ENCODE data around the gene NOL11. TPM values are rescaled to one million over a fixed set of nuclear protein-coding genes. Genes with fewer than 3 reads are reported as not detected.
"Not testable (repeated sequence)": the region's sequence is repeated elsewhere in the genome, so short reads cannot be mapped to it uniquely, and the experiment has no call there.

NOL11 gene
- total and polyA plus RNA-seq, 12 donors, result 18.3 to 67.8 (median 33.1) TPM

GRCh38 chr17:67696347-67696746, 21.4 kb upstream of the NOL11 start:
- no peak for TF ChIP-seq POLR2A (IDR thresholded peaks at IDR 0.05)
- TF ChIP-seq, protein P1, sequence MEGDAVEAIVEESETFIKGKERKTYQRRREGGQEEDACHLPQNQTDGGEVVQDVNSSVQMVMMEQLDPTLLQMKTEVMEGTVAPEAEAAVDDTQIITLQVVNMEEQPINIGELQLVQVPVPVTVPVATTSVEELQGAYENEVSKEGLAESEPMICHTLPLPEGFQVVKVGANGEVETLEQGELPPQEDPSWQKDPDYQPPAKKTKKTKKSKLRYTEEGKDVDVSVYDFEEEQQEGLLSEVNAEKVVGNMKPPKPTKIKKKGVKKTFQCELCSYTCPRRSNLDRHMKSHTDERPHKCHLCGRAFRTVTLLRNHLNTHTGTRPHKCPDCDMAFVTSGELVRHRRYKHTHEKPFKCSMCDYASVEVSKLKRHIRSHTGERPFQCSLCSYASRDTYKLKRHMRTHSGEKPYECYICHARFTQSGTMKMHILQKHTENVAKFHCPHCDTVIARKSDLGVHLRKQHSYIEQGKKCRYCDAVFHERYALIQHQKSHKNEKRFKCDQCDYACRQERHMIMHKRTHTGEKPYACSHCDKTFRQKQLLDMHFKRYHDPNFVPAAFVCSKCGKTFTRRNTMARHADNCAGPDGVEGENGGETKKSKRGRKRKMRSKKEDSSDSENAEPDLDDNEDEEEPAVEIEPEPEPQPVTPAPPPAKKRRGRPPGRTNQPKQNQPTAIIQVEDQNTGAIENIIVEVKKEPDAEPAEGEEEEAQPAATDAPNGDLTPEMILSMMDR (IDR thresholded peaks at IDR 0.05), result no peak
- Histone ChIP-seq H3K27ac (no peak overlapping the region), H3K4me3 (no peak overlapping the region), H3K9me3 (replicated peaks in 1 of 3) (no peaks in the 10 kb centered on the region), H3K36me3 (replicated peaks in 1 of 2) (no peaks in the 10 kb centered on the region), H3K4me1 (replicated peaks in 1 of 2) (no peaks in the 10 kb centered on the region), H3K27me3 (no peaks in the 10 kb centered on the region)
- 67 to 82% (median 77%) methylated on average over 3 of the region's 3 CpGs for WGBS, 4 donors
- intact Hi-C loops (cut with DNase I), result no loop called here
- no peak for DNase-seq

- Histone ChIP-seq H3K4me1 (replicated peaks in 1 of 2) (no peaks in the 10 kb centered on the region), H3K27me3 (no peaks in the 10 kb centered on the region), H3K4me3 (no peak overlapping the region), H3K9me3 (replicated peaks in 1 of 3) (no peaks in the 10 kb centered on the region), H3K36me3 (replicated peaks in 1 of 2) (no peaks in the 10 kb centered on the region), H3K27ac (no peak overlapping the region)
- TF ChIP-seq, protein P1 (IDR thresholded peaks at IDR 0.05), result no peak
- TF ChIP-seq POLR2A (IDR thresholded peaks at IDR 0.05), result no peak
- 82 to 90% (median 89%) methylated on average over 4 of the region's 4 CpGs for WGBS, 4 donors
- intact Hi-C loops (cut with DNase I), result no loop called here
- DNase-seq, result no peak
These were observed 20.8 kb upstream of the NOL11 start for GRCh38 chr17:67696853-67697498.

DNA sequence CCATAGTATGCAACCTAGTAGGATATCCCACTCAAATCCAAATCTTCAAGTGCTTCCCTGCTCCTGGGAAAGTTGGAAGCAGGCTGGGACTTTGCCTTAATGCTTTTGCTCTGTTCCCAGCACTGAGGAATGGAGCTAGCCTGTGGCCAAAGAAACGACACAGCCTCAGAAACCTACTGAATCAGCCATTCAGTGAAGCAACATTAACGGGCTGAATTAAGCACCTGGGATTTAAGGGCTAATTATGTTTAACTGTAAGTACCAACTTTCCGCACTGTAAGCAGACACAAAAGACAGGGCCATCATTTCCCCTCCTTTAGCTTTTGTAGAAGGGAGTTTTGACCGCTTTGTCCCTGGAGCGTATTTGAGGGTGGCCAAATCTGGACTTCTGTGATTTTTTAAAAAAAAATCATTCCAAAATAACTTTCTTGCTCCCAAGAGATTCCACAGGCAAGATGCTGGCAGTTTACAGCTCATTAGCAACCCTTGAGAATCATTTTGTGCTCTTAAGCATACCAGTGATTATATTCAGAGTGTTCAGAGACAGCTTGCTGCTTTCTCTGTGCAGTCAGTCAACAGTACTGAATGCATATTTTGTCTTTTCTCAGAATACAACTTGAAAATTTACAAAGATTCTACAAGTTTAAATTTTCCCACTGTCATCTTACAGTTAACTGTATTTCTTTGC, 17.6 kb upstream of the NOL11 start:
- Histone ChIP-seq H3K4me3 (no peak overlapping the region), H3K27ac (no peak overlapping the region), H3K9me3 (replicated peaks in 1 of 3) (no peaks in the 10 kb centered on the region), H3K36me3 (replicated peaks in 1 of 2) (no peaks in the 10 kb centered on the region), H3K4me1 (replicated peaks in 1 of 2) (no peaks in the 10 kb centered on the region), H3K27me3 (peaks cover 4% of the 10 kb centered on the region)
- WGBS, 4 donors, result 76 to 88% (median 79%) methylated on average over 5 of the region's 5 CpGs
- intact Hi-C loops (cut with DNase I), result no loop called here
- DNase-seq, result no peak
- TF ChIP-seq, protein P1 (IDR thresholded peaks at IDR 0.05), result no peak
- TF ChIP-seq POLR2A (IDR thresholded peaks at IDR 0.05), result no peak

GRCh38 chr17:67700725-67701119, 17.0 kb upstream of the NOL11 start:
- no peak overlapping the region for H3K4me3 ChIP-seq
- intact Hi-C loops (cut with DNase I), result no loop called here
- no peaks in the 10 kb centered on the region for H3K9me3 ChIP-seq (replicated peaks in 1 of 3)
- no peaks in the 10 kb centered on the region for H3K4me1 ChIP-seq (replicated peaks in 1 of 2)
- TF ChIP-seq, protein P1 (IDR thresholded peaks at IDR 0.05), result no peak
- TF ChIP-seq POLR2A (IDR thresholded peaks at IDR 0.05), result no peak
- DNase-seq, result no peak
- H3K36me3 ChIP-seq (replicated peaks in 1 of 2), result no peaks in the 10 kb centered on the region
- WGBS, 4 donors, result 62 to 83% (median 73%) methylated on average over 1 of the region's 1 CpG
- peaks cover 4% of the 10 kb centered on the region for H3K27me3 ChIP-seq
- H3K27ac ChIP-seq, result no peak overlapping the region

DNA sequence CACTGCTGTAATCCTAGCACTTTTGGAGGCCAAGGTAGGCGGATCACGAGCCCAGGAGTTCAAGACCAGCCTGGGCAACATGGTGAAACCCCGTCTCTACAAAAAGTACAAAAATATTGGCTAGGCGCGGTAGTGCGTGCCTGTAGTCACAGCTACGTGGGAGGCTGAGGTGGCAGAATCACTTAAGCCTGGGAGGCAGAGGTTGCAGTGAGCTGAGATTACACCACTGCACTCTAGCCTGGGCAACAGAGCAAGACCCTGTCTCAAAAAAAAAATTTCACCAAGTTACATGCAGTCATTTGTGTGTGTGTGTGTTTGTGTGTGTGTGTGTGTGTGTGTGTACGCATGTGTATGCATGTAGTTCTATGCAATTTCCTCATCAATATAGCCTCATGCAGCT, 14.9 kb upstream of the NOL11 start:
- intact Hi-C loops (cut with DNase I); H3K4me1 ChIP-seq (replicated peaks in 1 of 2); H3K27me3 ChIP-seq; H3K36me3 ChIP-seq (replicated peaks in 1 of 2); H3K9me3 ChIP-seq (replicated peaks in 1 of 3); H3K27ac ChIP-seq; DNase-seq; H3K4me3 ChIP-seq: not testable (repeated sequence)
- 82 to 89% (median 86%) methylated on average over 8 of the region's 8 CpGs for WGBS, 4 donors
